Upper lobe of left lung (tissue), 4 donors: ENCODE results near the gene PRKCQ.

Source experiments
- EP300 ChIP-seq, 4 donors: sonication (generic); formaldehyde crosslinking; IDR thresholded peaks; one replicate each; pipeline ENCODE4 v1.5.1; 2017; ENCODE audit warnings: antibody characterized with exemption in 4 of 4, control low read depth in 2 of 4
- POLR2A ChIP-seq, 4 donors: fragments of 450-650 bp; IDR thresholded peaks; one replicate each; pipeline ENCODE4 v1.5.1; 2016 to 2017; ENCODE audit warnings: antibody characterized with exemption in 4 of 4, mild to moderate bottlenecking in 2 of 4

- TF ChIP-seq POLR2A (IDR thresholded peaks at IDR 0.05), result no peak
- no peak for TF ChIP-seq EP300 (IDR thresholded peaks at IDR 0.05)
Observed at GRCh38 chr10:6578251-6578771, 1.8 kb downstream of the PRKCQ start.
